GM21723 (cell line): ENCODE measurements around the gene SLC31A2.

Source experiments
- ATAC-seq: cut with Tn5 transposase; IDR thresholded peaks from one replicate; pipeline ENCODE4 v1.9.1; 2021; ENCODE audit warnings: mild to moderate bottlenecking, moderate library complexity; ENCODE audit not compliant: unreplicated experiment

SLC31A2 gene

GRCh38 chr9:113184539-113184938 lies 33.7 kb downstream of the SLC31A2 start:
- no peak for ATAC-seq

DNA sequence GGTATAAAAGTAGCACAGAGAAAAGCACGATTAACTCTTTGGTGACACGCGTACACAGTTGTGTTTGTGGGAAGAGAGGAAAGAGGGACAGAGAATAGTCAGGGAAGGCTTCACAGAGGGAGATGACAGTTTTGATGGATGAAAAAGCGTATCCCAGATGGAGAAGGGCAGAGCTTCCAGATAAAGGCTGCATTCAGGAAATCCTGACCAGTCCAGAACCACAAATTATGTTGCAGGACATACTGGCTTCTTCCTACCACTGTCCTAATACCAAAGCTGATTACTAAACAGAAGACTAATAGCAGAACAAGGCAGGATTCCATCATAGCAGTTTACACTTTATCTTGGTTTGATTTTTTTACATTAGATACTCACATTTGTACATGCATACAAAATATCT lies 34.5 kb downstream of the SLC31A2 start:
- no peak for ATAC-seq

GRCh38 chr9:113186137-113186755 lies 35.4 kb downstream of the SLC31A2 start:
- no peak for ATAC-seq

DNA sequence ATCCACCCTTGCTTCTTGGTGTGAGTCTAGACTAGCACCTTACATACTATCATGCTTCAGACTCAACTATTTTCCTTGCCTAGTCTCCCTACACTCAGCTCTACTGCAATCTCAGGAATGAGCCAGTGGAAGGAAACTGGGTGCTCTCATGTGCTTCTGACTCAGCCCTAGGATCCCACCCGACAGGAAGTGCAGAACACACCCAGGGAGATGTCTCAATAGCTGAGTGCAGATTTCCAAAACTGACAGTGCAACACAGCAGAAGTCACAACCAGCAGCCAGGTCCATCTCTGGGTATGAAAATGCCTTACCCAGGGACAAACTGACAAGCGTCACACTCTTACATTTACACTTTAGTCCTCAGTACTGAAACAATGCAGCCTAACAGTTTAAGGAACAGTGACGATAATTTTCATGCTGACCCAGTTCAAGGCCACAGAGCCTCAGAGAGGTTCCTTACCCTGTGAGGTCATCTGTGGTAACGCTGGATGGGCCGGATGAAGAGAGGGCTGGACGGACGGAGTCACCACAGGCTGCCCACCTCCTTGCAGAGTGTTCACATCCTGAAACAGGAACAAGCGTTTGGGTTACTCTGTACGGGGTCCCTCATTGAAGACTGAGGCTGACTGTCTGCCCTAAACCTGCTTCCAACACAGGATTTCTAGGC lies 37.3 kb downstream of the SLC31A2 start:
- no peak for ATAC-seq

- no peak for ATAC-seq
Observed at GRCh38 chr9:113192455-113192854, 41.6 kb downstream of the SLC31A2 start.

- ATAC-seq, result no peak
Observed at GRCh38 chr9:113199683-113200329, 49.0 kb downstream of the SLC31A2 start.

- ATAC-seq, result no peak
Observed at GRCh38 chr9:113205432-113205831, 54.6 kb downstream of the SLC31A2 start.

DNA sequence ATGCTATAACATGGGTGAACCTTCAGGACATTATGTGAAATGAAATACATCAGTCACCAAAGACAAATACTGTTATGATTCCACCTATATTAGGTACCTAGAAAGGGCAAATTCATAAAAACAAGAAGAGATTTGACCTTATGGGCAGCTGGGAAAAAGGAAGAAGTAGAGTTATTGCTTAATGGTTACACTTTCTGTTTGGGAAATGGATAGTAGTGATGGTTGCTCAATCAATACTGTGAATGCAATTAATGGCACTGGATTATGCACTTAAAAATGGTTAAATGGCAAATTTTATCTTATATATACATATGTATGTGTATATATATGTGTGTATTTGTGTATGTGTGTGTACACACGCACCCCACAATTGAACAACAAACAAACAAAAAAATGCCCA lies 55.1 kb downstream of the SLC31A2 start:
- no peak for ATAC-seq

DNA sequence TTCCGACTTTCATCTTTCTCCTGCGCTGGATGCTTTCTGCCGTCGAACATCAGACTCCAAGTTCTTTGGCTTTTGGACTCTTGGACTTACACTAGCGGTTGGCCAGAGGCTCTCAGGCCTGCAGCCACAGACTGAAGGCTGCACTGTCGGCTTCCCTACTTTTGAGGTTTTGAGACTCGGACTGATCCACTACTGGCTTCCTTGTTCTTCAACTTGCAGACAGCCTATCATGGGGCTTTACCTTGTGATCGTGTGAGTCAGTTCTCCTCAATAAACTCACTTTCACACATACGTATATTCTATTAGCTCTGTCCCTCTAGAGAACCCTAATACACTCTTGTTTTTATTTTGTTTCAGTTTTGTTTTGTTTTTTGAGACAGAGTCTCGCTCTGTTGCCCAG lies 60.0 kb downstream of the SLC31A2 start:
- no peak for ATAC-seq
